GM12878 (cell line): Measurements from ENCODE around the gene ULK4.

ENCODE experiments used
- CEBPB ChIP-seq, 2 experiments: fragments of 150-350 bp in 1 of 2; IDR thresholded peaks; 2 replicates each; pipeline ENCODE4 v1.6.1; 2012 to 2014; ENCODE audit warnings: low read depth in 2 of 2, low read length in 2 of 2, borderline replicate concordance in 1 of 2, inconsistent platforms in 1 of 2
- EP300 ChIP-seq, 2 experiments: fragments of 150-350 bp in 1 of 2; IDR thresholded peaks; 2 replicates each; pipeline ENCODE4 v1.6.1; 2011 to 2012; ENCODE audit warnings: low read depth in 2 of 2, low read length in 2 of 2, borderline replicate concordance in 1 of 2, improper control_type of control experiment in 1 of 2, inconsistent platforms in 1 of 2; ENCODE audit not compliant: control insufficient read depth in 1 of 2
- FOXM1 ChIP-seq: IDR thresholded peaks from 2 replicates; pipeline ENCODE4 v1.6.1; 2012; ENCODE audit warnings: low read depth, mild to moderate bottlenecking, inconsistent platforms, low read length, moderate library complexity
- GABPA ChIP-seq: IDR thresholded peaks from 2 replicates; pipeline ENCODE4 v1.6.1; 2014; ENCODE audit warnings: antibody characterized with exemption, low read depth, mild to moderate bottlenecking, inconsistent platforms
- JUND ChIP-seq: IDR thresholded peaks from 2 replicates; pipeline ENCODE4 v1.6.1; 2012; ENCODE audit warnings: low read depth, mild to moderate bottlenecking, low read length, improper control_type of control experiment, moderate library complexity
- NBN ChIP-seq: fragments of 450-650 bp; IDR thresholded peaks from 2 replicates; pipeline ENCODE4 v1.6.1; 2016
- POLR2A ChIP-seq: IDR thresholded peaks from 2 replicates; pipeline ENCODE4 v1.6.1; 2011; ENCODE audit warnings: low read depth, mild to moderate bottlenecking, low read length
- POLR2AphosphoS5 ChIP-seq: IDR thresholded peaks from 2 replicates; pipeline ENCODE4 v1.6.1; 2011; ENCODE audit warnings: mild to moderate bottlenecking, low read length, inconsistent platforms
- RAD21 ChIP-seq: IDR thresholded peaks from 2 replicates; pipeline ENCODE4 v1.6.1; 2011; ENCODE audit warnings: mild to moderate bottlenecking, low read depth, low read length, moderate library complexity; ENCODE audit not compliant: insufficient read depth
- TF ChIP-seq, protein P1 (sequence below): IDR thresholded peaks from 2 replicates; pipeline ENCODE4 v1.6.1; 2012; ENCODE audit warnings: mild to moderate bottlenecking, low read depth, low read length
- TF ChIP-seq, protein P2 (sequence below): IDR thresholded peaks from 2 replicates; pipeline ENCODE4 v1.6.1; 2012; ENCODE audit warnings: low read depth, low read length, improper control_type of control experiment
- TF ChIP-seq, protein P3 (sequence below), 3 experiments: IDR thresholded peaks in 2 of 3; conservative IDR thresholded peaks in 1 of 3; 2 replicates each; pipeline ENCODE4 v1.5.1; 2011; ENCODE audit warnings: low read depth in 3 of 3, low read length in 3 of 3, mild to moderate bottlenecking in 3 of 3, control low read depth in 2 of 3, moderate library complexity in 2 of 3, inconsistent platforms in 1 of 3, mixed read lengths in 1 of 3; ENCODE audit not compliant: control insufficient read depth in 2 of 3, insufficient read depth in 1 of 3; ENCODE audit errors: extremely low read depth in 1 of 3
- TF ChIP-seq, protein P4 (sequence below): IDR thresholded peaks from 2 replicates; pipeline ENCODE4 v1.6.1; 2011; ENCODE audit warnings: borderline replicate concordance, low read depth, mild to moderate bottlenecking, moderate library complexity, mixed read lengths, low read length; ENCODE audit not compliant: insufficient read depth; ENCODE audit errors: extremely low read length

DNA sequence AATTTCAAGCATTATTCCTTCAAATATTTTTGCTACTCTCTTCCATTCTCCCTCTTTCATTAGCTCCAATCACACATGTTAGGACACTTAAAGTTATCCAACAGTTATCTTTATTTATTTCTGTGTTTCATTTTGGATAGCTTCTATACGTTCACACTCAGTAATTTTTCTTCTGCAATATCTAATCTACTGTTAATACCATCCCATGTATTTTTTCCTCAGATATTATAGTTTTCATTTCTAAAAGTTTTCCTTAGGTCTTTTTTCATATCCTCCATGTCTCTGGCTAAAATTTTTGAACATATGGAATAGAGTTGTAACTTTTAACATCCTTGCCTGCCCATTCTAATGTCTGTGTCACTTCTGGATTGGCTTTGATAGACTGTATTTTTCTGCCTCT is 689.2 kb downstream of the ULK4 start:
- TF ChIP-seq NBN, result no peak
- TF ChIP-seq FOXM1, result no peak
- TF ChIP-seq, protein P1, sequence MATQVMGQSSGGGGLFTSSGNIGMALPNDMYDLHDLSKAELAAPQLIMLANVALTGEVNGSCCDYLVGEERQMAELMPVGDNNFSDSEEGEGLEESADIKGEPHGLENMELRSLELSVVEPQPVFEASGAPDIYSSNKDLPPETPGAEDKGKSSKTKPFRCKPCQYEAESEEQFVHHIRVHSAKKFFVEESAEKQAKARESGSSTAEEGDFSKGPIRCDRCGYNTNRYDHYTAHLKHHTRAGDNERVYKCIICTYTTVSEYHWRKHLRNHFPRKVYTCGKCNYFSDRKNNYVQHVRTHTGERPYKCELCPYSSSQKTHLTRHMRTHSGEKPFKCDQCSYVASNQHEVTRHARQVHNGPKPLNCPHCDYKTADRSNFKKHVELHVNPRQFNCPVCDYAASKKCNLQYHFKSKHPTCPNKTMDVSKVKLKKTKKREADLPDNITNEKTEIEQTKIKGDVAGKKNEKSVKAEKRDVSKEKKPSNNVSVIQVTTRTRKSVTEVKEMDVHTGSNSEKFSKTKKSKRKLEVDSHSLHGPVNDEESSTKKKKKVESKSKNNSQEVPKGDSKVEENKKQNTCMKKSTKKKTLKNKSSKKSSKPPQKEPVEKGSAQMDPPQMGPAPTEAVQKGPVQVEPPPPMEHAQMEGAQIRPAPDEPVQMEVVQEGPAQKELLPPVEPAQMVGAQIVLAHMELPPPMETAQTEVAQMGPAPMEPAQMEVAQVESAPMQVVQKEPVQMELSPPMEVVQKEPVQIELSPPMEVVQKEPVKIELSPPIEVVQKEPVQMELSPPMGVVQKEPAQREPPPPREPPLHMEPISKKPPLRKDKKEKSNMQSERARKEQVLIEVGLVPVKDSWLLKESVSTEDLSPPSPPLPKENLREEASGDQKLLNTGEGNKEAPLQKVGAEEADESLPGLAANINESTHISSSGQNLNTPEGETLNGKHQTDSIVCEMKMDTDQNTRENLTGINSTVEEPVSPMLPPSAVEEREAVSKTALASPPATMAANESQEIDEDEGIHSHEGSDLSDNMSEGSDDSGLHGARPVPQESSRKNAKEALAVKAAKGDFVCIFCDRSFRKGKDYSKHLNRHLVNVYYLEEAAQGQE, result no peak
- TF ChIP-seq, protein P2, sequence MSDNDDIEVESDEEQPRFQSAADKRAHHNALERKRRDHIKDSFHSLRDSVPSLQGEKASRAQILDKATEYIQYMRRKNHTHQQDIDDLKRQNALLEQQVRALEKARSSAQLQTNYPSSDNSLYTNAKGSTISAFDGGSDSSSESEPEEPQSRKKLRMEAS, result no peak
- TF ChIP-seq JUND, result no peak
- TF ChIP-seq CEBPB (IDR thresholded peaks at IDR 0.05; ENCODE audit: borderline replicate concordance in 1 of 2, low read depth in 2 of 2, low read length in 2 of 2), result no peak
- no peak for TF ChIP-seq POLR2AphosphoS5
- TF ChIP-seq EP300 (IDR thresholded peaks at IDR 0.05; ENCODE audit: borderline replicate concordance in 1 of 2, control insufficient read depth in 1 of 2, low read depth in 2 of 2, low read length in 2 of 2), result no peak
- no peak for TF ChIP-seq GABPA
- TF ChIP-seq, protein P3, sequence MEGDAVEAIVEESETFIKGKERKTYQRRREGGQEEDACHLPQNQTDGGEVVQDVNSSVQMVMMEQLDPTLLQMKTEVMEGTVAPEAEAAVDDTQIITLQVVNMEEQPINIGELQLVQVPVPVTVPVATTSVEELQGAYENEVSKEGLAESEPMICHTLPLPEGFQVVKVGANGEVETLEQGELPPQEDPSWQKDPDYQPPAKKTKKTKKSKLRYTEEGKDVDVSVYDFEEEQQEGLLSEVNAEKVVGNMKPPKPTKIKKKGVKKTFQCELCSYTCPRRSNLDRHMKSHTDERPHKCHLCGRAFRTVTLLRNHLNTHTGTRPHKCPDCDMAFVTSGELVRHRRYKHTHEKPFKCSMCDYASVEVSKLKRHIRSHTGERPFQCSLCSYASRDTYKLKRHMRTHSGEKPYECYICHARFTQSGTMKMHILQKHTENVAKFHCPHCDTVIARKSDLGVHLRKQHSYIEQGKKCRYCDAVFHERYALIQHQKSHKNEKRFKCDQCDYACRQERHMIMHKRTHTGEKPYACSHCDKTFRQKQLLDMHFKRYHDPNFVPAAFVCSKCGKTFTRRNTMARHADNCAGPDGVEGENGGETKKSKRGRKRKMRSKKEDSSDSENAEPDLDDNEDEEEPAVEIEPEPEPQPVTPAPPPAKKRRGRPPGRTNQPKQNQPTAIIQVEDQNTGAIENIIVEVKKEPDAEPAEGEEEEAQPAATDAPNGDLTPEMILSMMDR (IDR thresholded peaks at IDR 0.05 in 2 of 3, conservative IDR thresholded peaks at IDR 0.05 in 1 of 3; ENCODE audit: control insufficient read depth in 2 of 3, extremely low read depth in 1 of 3, insufficient read depth in 1 of 3, low read depth in 3 of 3, low read length in 3 of 3), result no peak
- TF ChIP-seq, protein P4, sequence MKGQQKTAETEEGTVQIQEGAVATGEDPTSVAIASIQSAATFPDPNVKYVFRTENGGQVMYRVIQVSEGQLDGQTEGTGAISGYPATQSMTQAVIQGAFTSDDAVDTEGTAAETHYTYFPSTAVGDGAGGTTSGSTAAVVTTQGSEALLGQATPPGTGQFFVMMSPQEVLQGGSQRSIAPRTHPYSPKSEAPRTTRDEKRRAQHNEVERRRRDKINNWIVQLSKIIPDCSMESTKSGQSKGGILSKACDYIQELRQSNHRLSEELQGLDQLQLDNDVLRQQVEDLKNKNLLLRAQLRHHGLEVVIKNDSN, result no peak
- no peak for TF ChIP-seq RAD21
- no peak for TF ChIP-seq POLR2A
